Measurements from ENCODE around the gene INA. TPM values are rescaled to one million over a fixed set of nuclear protein-coding genes. Genes with fewer than 3 reads are reported as not detected.

INA gene
- under 1 TPM in 1 of 7 donors, not detected in 6; 0.05 TPM for total RNA-seq
- polyA plus RNA-seq: under 1 TPM; 0.05 to 0.23 TPM
- long read RNA-seq, donor 1: 0 reads
- long read RNA-seq, donor 2, partial matches to known transcripts: 5 of 8 reads
- long read RNA-seq, donor 2, other reads (novel, unspliced or antisense): 0 of 8 reads
- long read RNA-seq, donor 3: 0 reads

GRCh38 chr10:103276896-103277712 is at the start of gene INA:
Gene INA (plus strand): TSS chr10:103277138. CDS start chr10:103277212, 74 bp downstream.
- peaks cover 8% of the 10 kb centered on the region for H3K4me1 ChIP-seq (ENCODE audit: insufficient read depth)
- no peaks in the 10 kb centered on the region for H3K9me3 ChIP-seq
- 1 to 2% (median 1%) methylated on average over 57 to 105 of the region's 105 CpGs for WGBS, 3 donors
- DNase-seq: no peak
- no peak for TF ChIP-seq EP300 (IDR thresholded peaks at IDR 0.05)
- TF ChIP-seq POLR2A (IDR thresholded peaks at IDR 0.05): no peak
- no peak for TF ChIP-seq CTCF (IDR thresholded peaks at IDR 0.05)
- no peak within 1 kb of the TSS for H3K27ac ChIP-seq
- intact Hi-C loops (cut with DNase I): no loop called here
- no peak within 1 kb of the TSS for H3K4me3 ChIP-seq
- no peaks in the 10 kb centered on the region for H3K27me3 ChIP-seq
- H3K36me3 ChIP-seq: no peaks in the 10 kb centered on the region

GRCh38 chr10:103227416-103227815 is 49.5 kb upstream of the INA start:
- Histone ChIP-seq H3K36me3 (no peaks in the 10 kb centered on the region), H3K9me3 (peaks cover 0 to 4% of the 10 kb centered on the region in 2 donors), H3K4me3 (no peak overlapping the region), H3K27ac (no peak overlapping the region), H3K27me3 (no peaks in the 10 kb centered on the region), H3K4me1 (ENCODE audit: insufficient read depth) (no peaks in the 10 kb centered on the region)
- intact Hi-C loops (cut with DNase I): no loop called here
- DNase-seq: no peak
- no peak for TF ChIP-seq EP300 (IDR thresholded peaks at IDR 0.05)
- no peak for TF ChIP-seq POLR2A (IDR thresholded peaks at IDR 0.05)
- no peak for TF ChIP-seq CTCF (IDR thresholded peaks at IDR 0.05)
- WGBS, 3 donors: 88 to 98% (median 90%) methylated on average over 1 of the region's 1 CpG

GRCh38 chr10:103231047-103231551 is 45.8 kb upstream of the INA start:
- Histone ChIP-seq H3K27me3 (no peaks in the 10 kb centered on the region), H3K9me3 (no peaks in the 10 kb centered on the region), H3K36me3 (no peaks in the 10 kb centered on the region), H3K27ac (no peak overlapping the region), H3K4me3 (no peak overlapping the region), H3K4me1 (ENCODE audit: insufficient read depth) (no peaks in the 10 kb centered on the region)
- WGBS, 3 donors: 2 to 9% (median 3%) methylated on average over 4 of the region's 4 CpGs
- intact Hi-C loops (cut with DNase I): no loop called here
- no peak for TF ChIP-seq POLR2A (IDR thresholded peaks at IDR 0.05)
- no peak for TF ChIP-seq EP300 (IDR thresholded peaks at IDR 0.05)
- no peak for TF ChIP-seq CTCF (IDR thresholded peaks at IDR 0.05)
- no peak for DNase-seq

GRCh38 chr10:103232131-103232673 is 44.7 kb upstream of the INA start:
- no peaks in the 10 kb centered on the region for H3K27me3 ChIP-seq
- DNase-seq: no peak
- 78 to 85% (median 80%) methylated on average over 3 of the region's 3 CpGs for WGBS, 3 donors
- intact Hi-C loops (cut with DNase I): no loop called here
- H3K4me3 ChIP-seq: no peak overlapping the region
- no peaks in the 10 kb centered on the region for H3K9me3 ChIP-seq
- H3K4me1 ChIP-seq (ENCODE audit: insufficient read depth): no peaks in the 10 kb centered on the region
- no peaks in the 10 kb centered on the region for H3K36me3 ChIP-seq
- H3K27ac ChIP-seq: no peak overlapping the region
- TF ChIP-seq EP300 (IDR thresholded peaks at IDR 0.05) (no peak), POLR2A (IDR thresholded peaks at IDR 0.05) (no peak), CTCF (IDR thresholded peaks at IDR 0.05) (no peak)

Measured in ovary (tissue), 10 donors.